ENCODE results near the gene ZPR1.

The ZPR1 gene

GRCh38 chr11:116772443-116773202 is 15.2 kb downstream of the ZPR1 start, which contains the start of gene BUD13 (continued):
- TF ChIP-seq ZSCAN18 (tag by site-specific recombination; IDR thresholded peaks at IDR 0.05) (no peak), ZEB2 (tag by site-specific recombination; IDR thresholded peaks at IDR 0.05) (peak; percentile 85), ZNF292 (tag by site-specific recombination; IDR thresholded peaks at IDR 0.05; ENCODE audit: borderline replicate concordance, low read depth) (no peak), ZBTB7A (tag by site-specific recombination; IDR thresholded peaks at IDR 0.05; ENCODE audit: low read depth) (peak; percentile 68; the same call in 1 of the 2 replicates), ZNF529 (tag by site-specific recombination; IDR thresholded peaks at IDR 0.05; ENCODE audit: insufficient replicate concordance) (no peak), ZFP69B (tag by site-specific recombination; IDR thresholded peaks at IDR 0.05) (peak; percentile 53; the same call in 1 of the 2 replicates), ZNF488 (tag by site-specific recombination; IDR thresholded peaks at IDR 0.05) (no peak), ZNF324 (tag by site-specific recombination; IDR thresholded peaks at IDR 0.05) (peak; percentile 77), WT1 (tag by site-specific recombination; IDR thresholded peaks at IDR 0.05) (0 out of 2 replicates have a peak, but pooled peaks have one; percentile 11), ZXDB (tag by site-specific recombination; IDR thresholded peaks at IDR 0.05) (peak; percentile 92), ZNF23 (tag by site-specific recombination; IDR thresholded peaks at IDR 0.05; ENCODE audit: borderline replicate concordance) (no peak), ZNF792 (tag by site-specific recombination; IDR thresholded peaks at IDR 0.05) (no peak), PRDM10 (tag by site-specific recombination; IDR thresholded peaks at IDR 0.05) (peak; percentile 95), ZNF76 (tag by site-specific recombination; IDR thresholded peaks at IDR 0.05; ENCODE audit: borderline replicate concordance, low read depth) (peak; percentile 69; the same call in 1 of the 2 replicates), PBX3 (CRISPR knock-in tag; IDR thresholded peaks at IDR 0.05) (no peak), ZNF175 (tag by site-specific recombination; IDR thresholded peaks at IDR 0.05) (no peak), TCF7L2 (IDR thresholded peaks at IDR 0.05; ENCODE audit: borderline replicate concordance, low read depth, low read length) (no peak), ZNF350 (tag by site-specific recombination; IDR thresholded peaks at IDR 0.05) (no peak), ZSCAN23 (tag by site-specific recombination; IDR thresholded peaks at IDR 0.05) (no peak), ZNF274 (IDR thresholded peaks at IDR 0.05; ENCODE audit: low read length) (no peak), ZNF274 (tag by site-specific recombination; IDR thresholded peaks at IDR 0.05; ENCODE audit: borderline replicate concordance) (no peak), ZNF660 (tag by site-specific recombination; IDR thresholded peaks at IDR 0.05) (peak; percentile 35; the same call in 1 of the 2 replicates), ZNF513 (tag by site-specific recombination; IDR thresholded peaks at IDR 0.05) (no peak), GLIS2 (tag by site-specific recombination; IDR thresholded peaks at IDR 0.05) (peak; percentile 67), ZNF747 (tag by site-specific recombination; IDR thresholded peaks at IDR 0.05) (no peak), ZNF473 (tag by site-specific recombination; IDR thresholded peaks at IDR 0.05) (no peak), ZNF621 (tag by site-specific recombination; IDR thresholded peaks at IDR 0.05) (no peak), SALL2 (tag by site-specific recombination; IDR thresholded peaks at IDR 0.05; ENCODE audit: borderline replicate concordance) (no peak), PRDM4 (tag by site-specific recombination; IDR thresholded peaks at IDR 0.05) (no peak)
